Osteoblast (primary cell): ENCODE results near the gene PIGK. TPM values are rescaled to one million over a fixed set of nuclear protein-coding genes. Genes with fewer than 3 reads are reported as not detected.

Source experiments
- DNase-seq: peaks from one replicate; pipeline ENCODE4 v3.0.0; 2011; ENCODE audit warnings: low spot score, mixed read lengths; ENCODE audit not compliant: insufficient read length; ENCODE audit errors: missing footprints
- H2AFZ ChIP-seq: 2 replicates; pipeline ENCODE4 v1.6.0; 2011; ENCODE audit warnings: mild to moderate bottlenecking, low read length
- H3K27ac ChIP-seq: 2 replicates; pipeline ENCODE4 v1.5.1; 2011; ENCODE audit warnings: mild to moderate bottlenecking, low read depth, low read length, moderate library complexity
- H3K27me3 ChIP-seq: 2 replicates; pipeline ENCODE4 v1.6.0; 2012; ENCODE audit warnings: mild to moderate bottlenecking, control low read depth, inconsistent platforms, low read length, moderate library complexity; ENCODE audit not compliant: insufficient read depth
- H3K36me3 ChIP-seq: 2 replicates; pipeline ENCODE4 v1.5.1; 2011; ENCODE audit warnings: mild to moderate bottlenecking, low read length, control low read depth, moderate library complexity; ENCODE audit not compliant: insufficient read depth
- H3K4me1 ChIP-seq: 2 replicates; pipeline ENCODE4 v1.5.1; 2011; ENCODE audit warnings: mild to moderate bottlenecking, low read length, control low read depth, moderate library complexity; ENCODE audit not compliant: insufficient read depth
- H3K4me2 ChIP-seq: 2 replicates; pipeline ENCODE4 v1.6.0; 2011; ENCODE audit warnings: mild to moderate bottlenecking, low read length; ENCODE audit not compliant: insufficient read depth
- H3K4me3 ChIP-seq: fragments of 200-600 bp; sonication (generic); 3 replicates; pipeline ENCODE4 v1.5.1; 2012; ENCODE audit warnings: mild to moderate bottlenecking, low read length, inconsistent platforms; ENCODE audit not compliant: insufficient read depth
- H3K79me2 ChIP-seq: 2 replicates; pipeline ENCODE4 v1.6.0; 2012; ENCODE audit warnings: mild to moderate bottlenecking, low read length, control low read depth, inconsistent platforms; ENCODE audit not compliant: insufficient read depth
- H3K9me3 ChIP-seq: 2 replicates; pipeline ENCODE4 v1.5.1; 2011; ENCODE audit warnings: low read depth, low read length, control low read depth
- H4K20me1 ChIP-seq: 2 replicates; pipeline ENCODE4 v1.6.0; 2012; ENCODE audit warnings: mild to moderate bottlenecking, low read length, control low read depth; ENCODE audit not compliant: insufficient read depth
- CTCF ChIP-seq: IDR thresholded peaks from 2 replicates; pipeline ENCODE4 v1.5.1; 2011; ENCODE audit warnings: mild to moderate bottlenecking, low read depth, low read length, moderate library complexity; ENCODE audit errors: extremely low read depth
- total RNA-seq: library from RNA; depleted of rRNA; stranded (reverse); fragments of >200 nt; gene quantifications from 2 replicates; pipeline ENCODE4 v1.2.3, GENCODE V29; 2012

The PIGK gene
- total RNA-seq, 1 donor, result 46.3 TPM

DNA sequence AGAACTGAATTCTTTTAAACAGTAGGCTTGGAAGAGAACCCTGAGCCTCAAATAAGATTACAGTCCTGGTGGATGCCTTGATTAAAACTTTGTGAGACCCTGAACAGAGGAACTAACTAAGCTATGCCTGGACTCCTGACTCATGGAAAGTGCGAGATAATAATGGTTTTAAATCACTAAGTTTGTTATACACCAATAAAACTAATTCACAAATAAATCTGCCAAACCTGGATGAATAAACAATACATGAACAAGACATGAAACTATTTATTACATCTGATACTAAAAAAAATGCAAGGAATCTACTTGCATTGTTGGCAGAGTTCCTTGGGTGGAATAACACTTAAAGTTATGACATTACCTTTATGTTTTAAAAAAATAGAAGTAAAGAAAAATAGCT lies 118.4 kb downstream of the PIGK start:
- H2AFZ ChIP-seq, result no peak overlapping the region
- no peak for DNase-seq
- no peaks in the 10 kb centered on the region for H3K4me1 ChIP-seq
- no peak overlapping the region for H3K4me3 ChIP-seq
- H3K79me2 ChIP-seq, result no peaks in the 10 kb centered on the region
- no peak for TF ChIP-seq CTCF
- no peak overlapping the region for H3K4me2 ChIP-seq
- H4K20me1 ChIP-seq, result no peaks in the 10 kb centered on the region
- no peaks in the 10 kb centered on the region for H3K36me3 ChIP-seq
- no peaks in the 10 kb centered on the region for H3K27me3 ChIP-seq
- H3K27ac ChIP-seq, result no peak overlapping the region
- H3K9me3 ChIP-seq, result no peaks in the 10 kb centered on the region

- Histone ChIP-seq H3K79me2 (no peaks in the 10 kb centered on the region), H3K4me1 (no peaks in the 10 kb centered on the region), H3K4me2 (no peak overlapping the region), H3K9me3 (no peaks in the 10 kb centered on the region), H2AFZ (no peak overlapping the region), H3K27ac (no peak overlapping the region), H3K36me3 (no peaks in the 10 kb centered on the region), H4K20me1 (no peaks in the 10 kb centered on the region), H3K4me3 (no peak overlapping the region), H3K27me3 (no peaks in the 10 kb centered on the region)
- TF ChIP-seq CTCF, result no peak
- DNase-seq, result no peak
Observed at GRCh38 chr1:77096496-77097255, 122.6 kb downstream of the PIGK start.

DNA sequence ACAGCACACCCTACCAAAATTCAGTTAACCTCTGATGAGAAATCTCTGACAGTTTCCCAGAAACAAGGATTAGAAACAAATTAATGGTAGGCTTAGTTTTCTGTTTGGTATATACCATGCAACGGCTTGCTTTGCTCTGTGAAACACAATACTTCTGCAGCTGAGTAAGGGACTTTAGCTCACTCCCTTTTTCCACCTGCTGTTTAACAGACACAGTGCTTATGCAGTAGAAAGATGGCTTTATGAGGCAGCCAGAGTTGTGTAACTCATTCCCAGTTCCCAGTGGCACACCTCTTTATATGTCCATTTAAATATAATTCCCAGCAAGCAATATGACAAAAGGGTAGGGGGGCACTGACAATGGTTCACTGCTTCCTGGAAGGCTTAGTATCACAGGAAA lies 124.0 kb downstream of the PIGK start:
- Histone ChIP-seq H3K79me2 (no peaks in the 10 kb centered on the region), H3K4me1 (no peaks in the 10 kb centered on the region), H3K4me3 (no peak overlapping the region), H3K27ac (no peak overlapping the region), H3K4me2 (no peak overlapping the region), H2AFZ (no peak overlapping the region), H3K9me3 (no peaks in the 10 kb centered on the region), H3K36me3 (no peaks in the 10 kb centered on the region), H4K20me1 (no peaks in the 10 kb centered on the region), H3K27me3 (no peaks in the 10 kb centered on the region)
- DNase-seq, result no peak
- TF ChIP-seq CTCF, result no peak

GRCh38 chr1:77089756-77090155 lies 129.5 kb downstream of the PIGK start:
- Histone ChIP-seq H3K27ac (no peak overlapping the region), H3K9me3 (no peaks in the 10 kb centered on the region), H3K4me3 (no peak overlapping the region), H3K36me3 (no peaks in the 10 kb centered on the region), H3K27me3 (no peaks in the 10 kb centered on the region), H3K4me2 (no peak overlapping the region), H2AFZ (no peak overlapping the region), H3K79me2 (no peaks in the 10 kb centered on the region), H3K4me1 (no peaks in the 10 kb centered on the region), H4K20me1 (no peaks in the 10 kb centered on the region)
- TF ChIP-seq CTCF, result no peak
- peak; percentile 43 for DNase-seq
